GM21619 (cell line): ENCODE results near the gene FIGN.

Experiments
- ATAC-seq: cut with Tn5 transposase; IDR thresholded peaks from one replicate; pipeline ENCODE4 v1.9.1; 2021; ENCODE audit not compliant: unreplicated experiment

FIGN gene

DNA sequence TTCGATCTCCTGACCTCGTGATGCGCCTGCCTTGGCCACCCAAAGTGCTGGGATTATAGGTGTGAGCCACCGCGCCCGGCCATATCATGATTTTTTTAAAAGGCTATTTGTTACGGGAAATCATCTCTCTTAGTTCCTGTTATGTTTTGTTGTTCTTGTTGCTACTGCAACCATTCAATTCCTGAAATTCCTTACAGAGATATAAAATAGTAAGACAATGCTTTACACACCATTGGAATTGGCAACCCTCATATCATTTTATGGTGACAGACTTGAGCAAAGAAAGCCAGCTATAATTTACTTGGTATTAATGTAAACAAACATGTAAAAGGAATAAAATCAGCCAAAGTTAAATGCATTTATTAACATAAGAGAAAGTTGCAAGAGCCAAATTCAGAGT lies 163.0 kb downstream of the FIGN start:
- no peak for ATAC-seq

DNA sequence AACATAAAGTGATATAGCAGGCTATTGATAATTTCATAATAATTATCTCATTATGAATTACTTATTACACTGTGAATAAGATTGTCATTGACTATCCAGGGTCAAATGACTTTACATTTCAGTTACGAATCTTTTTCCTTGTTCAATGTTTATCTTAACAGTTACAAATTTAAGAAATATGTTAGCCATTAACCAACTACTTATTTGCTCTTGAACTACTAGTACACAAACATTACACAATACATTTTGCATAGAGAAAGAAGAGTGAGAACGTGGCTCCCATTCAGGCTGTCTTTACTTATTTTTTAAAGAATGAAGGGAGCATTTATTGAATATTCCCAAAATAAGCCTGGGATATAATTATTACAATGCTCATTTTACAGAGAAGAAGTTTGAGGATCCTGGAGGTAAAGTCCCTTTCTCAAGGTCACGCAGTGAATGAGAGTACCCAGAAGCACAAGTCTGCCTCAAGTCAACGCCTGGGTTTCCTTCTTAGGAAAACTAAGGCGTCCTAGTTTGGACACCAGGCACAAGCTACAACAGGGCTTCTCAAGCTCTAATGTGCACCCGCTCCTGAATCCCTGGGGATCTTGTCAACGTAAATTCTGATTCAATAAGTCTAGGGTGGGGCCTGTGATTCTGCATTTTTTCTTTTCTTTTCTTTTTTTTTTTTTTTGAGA lies 164.2 kb downstream of the FIGN start:
- no peak for ATAC-seq

DNA sequence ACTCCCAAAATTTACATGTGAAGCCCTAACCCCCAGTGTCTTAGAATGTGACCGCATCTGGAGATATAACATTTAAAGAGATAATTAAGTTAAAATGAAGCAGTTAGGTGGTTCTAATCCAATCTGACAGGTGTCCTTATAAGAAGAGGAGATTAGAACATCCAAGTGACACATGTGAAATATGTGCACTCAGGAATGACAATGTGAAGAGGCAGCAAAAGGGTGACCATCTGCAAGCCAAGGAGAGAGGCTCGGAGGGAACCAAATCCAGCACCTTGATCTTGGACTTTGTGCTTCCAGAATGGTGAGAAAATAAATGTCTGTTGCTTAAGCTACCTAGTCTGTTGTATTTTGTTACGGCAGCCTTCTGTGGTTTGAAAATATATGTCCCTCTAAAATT lies 165.4 kb downstream of the FIGN start:
- no peak for ATAC-seq

DNA sequence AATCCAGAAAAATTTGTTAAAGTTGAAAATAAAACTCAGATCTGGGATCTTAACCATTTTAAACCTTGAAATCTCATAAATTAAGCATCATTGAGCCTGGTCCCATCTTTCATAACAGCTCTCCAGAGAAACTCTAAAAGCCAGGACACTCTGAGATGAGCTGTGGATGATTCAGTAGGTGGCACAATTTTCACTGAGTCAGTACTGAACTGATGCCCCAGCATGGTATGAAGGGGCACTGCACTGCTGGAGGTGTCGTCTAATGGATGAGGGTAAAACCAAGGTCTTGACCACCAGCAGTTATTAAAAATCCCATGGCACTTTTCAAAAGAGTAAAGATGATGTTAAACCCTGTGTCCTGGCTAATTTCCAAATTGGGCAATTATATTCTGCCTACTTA lies 170.6 kb downstream of the FIGN start:
- ATAC-seq, result no peak

DNA sequence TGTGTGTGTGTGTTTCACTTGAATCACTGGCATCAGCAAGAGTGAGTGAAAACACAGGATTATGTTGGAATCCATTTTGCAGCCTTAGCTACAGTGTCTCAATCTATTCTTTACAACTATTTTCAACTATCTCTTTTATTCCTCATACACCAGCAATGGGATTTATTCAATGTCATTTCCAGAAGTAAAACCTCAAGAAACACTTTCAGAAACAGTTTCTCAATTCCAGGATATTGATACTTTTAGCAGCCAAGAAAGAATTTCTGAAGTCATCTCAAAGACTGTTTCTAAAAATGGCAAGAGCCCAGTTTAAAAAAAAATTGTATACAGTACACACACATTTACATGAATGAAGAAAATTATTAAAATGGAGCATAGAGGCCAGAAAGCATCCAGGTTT lies 171.6 kb downstream of the FIGN start:
- ATAC-seq, result no peak

- ATAC-seq, result no peak
These were observed 172.5 kb downstream of the FIGN start for GRCh38 chr2:163563336-163563735.

DNA sequence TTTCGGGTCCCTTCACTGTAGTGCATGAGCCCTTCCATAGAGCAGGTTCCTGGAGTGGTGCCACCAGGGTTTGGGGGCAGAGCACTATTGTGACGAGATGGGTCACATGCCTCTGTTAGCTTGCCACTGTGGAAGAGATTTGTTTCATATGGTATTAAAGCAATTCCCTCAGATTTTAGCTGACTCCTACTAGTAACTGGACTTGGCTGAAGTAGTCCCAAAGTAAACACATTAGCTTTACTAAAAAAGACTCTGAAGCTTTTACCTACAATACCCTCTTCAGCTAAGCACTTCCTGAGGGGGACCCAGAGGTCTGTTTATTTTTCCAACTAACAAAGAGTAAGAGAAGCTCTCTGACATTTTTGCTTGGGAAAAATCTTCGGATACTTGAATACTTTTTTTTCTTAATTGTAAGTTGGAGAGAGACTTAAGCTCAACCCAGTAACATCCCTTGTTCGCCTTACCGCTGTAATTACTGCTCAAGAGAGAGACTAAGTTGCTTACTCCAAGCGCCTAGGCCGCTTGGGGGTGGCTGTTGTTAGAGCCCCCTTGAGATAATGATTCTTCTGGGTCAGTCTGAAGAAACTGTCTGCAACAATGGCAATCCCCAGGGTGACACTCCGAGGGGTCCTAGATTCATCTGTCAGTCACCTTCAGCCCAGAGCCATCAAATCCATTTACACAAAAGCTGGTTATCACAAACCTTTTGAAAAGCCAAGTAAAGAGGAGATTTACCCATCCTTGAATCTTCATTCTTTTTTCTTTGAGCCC lies 177.4 kb downstream of the FIGN start:
- ATAC-seq, result no peak

DNA sequence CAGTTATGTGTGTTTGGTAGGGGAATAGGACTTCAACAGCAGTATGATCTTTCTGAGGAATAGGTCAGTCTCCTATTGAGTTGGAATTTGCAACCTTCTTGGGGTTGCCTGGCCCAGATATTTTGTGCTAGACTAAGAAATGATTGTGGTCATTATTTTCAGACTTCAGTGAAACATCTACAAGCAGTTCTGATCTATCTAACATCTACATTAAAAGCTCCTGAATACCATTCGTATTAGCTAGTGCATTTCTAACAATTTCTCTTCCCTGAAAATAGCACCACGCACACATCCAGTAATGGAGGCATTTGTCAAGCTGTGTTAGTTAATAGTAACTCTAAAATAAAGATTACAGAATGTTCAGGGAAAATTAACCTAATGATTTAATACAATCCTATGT lies 179.3 kb downstream of the FIGN start:
- ATAC-seq, result no peak

GRCh38 chr2:163554864-163555263 lies 180.9 kb downstream of the FIGN start:
- ATAC-seq, result no peak

DNA sequence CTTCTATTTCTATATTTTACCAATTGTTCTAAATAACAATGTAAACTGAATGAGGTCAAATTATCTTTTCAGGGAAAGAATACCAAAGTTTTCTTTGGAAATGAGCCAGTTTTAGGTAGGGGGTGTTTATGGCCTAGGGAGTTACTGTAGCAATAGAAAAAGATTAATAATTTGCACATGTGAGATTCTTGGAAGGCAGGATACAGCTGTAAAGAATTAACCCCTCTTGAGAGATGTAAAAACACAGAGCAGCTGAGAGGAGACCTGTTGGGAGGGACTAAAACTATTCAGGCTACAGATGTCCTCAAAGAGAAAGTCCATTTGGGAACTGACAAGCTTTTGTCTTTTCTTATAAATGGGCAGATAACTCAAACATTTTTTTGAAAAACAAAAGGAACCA lies 182.2 kb downstream of the FIGN start:
- ATAC-seq, result no peak

DNA sequence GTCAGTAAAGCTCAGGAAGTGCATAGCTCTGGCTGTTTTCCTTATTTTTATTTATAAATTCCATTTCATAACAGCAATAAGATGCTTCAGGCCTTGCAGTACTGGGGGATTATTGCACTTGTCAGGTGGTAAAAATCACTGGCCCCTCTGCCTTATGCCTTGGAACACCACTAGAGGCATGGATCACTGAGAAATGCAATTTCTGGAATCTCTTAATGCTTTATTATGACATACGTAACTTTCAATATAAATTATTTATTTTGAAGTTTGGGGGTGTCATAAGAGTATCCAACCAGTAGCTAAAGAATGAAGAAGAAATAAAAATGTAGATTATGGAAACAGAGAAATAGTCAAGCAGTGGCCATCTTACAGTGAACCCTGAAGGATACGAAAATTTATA lies 183.1 kb downstream of the FIGN start:
- no peak for ATAC-seq

GRCh38 chr2:163551616-163552373 lies 184.0 kb downstream of the FIGN start:
- no peak for ATAC-seq

GRCh38 chr2:163548970-163549369 lies 186.8 kb downstream of the FIGN start:
- ATAC-seq, result no peak
